M059J (cell line): Measurements from ENCODE around the gene NCMAP. TPM values are rescaled to one million over a fixed set of nuclear protein-coding genes. Genes with fewer than 3 reads are reported as not detected.

Source experiments
- DNase-seq: peaks from one replicate; pipeline ENCODE4 v3.0.0-alpha.2; 2012; ENCODE audit warnings: low read depth
- total RNA-seq: library from RNA; depleted of rRNA; stranded (reverse); fragments of >200 nt; shearing (Covaris generic); gene quantifications from 2 replicates; pipeline ENCODE4 v1.2.3, GENCODE V29; 2014; rRNA removed

Gene NCMAP
- total RNA-seq, 1 experiment from 2014 or later: not detected

DNA sequence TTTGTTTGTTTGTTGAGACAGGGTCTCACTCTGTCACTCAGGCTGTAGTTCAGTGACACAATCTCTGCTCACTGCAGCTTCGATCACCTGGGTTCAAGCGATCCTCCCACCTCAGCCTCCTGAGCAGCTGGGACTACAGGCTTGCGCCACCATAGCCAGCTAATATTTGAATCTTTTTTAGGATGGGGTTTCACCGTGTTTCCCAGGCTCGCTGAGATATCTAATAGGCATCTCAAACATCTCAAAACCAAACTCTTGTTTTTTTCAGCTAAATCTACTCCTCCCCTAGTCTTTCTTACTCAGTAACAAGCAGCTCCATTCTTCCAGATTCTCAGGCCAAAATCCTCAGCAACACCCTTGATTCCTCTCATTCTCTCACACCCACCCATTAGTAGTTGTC lies 65.2 kb downstream of the NCMAP start:
- DNase-seq: no peak

- no peak for DNase-seq
These were observed 66.3 kb downstream of the NCMAP start for GRCh38 chr1:24622218-24622617.

DNA sequence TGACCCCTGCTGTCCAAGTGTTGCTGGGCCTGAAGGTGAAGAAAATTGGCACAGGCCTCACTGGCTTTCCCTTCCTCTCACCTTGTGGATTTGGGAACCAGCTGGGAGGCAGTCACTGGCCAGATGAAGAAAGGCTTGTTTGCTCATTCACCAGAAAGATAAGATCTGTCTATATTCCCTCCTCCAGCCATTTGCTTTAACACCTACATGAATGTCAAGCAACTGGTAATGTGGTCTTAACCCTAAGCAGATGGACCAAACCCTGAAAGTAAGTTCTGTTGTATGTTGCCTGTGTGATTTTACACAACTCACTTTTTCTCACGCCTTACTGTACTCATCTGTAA lies 76.9 kb downstream of the NCMAP start:
- DNase-seq: no peak

GRCh38 chr1:24635195-24635843 lies 79.4 kb downstream of the NCMAP start:
- peak; percentile 74 for DNase-seq

DNA sequence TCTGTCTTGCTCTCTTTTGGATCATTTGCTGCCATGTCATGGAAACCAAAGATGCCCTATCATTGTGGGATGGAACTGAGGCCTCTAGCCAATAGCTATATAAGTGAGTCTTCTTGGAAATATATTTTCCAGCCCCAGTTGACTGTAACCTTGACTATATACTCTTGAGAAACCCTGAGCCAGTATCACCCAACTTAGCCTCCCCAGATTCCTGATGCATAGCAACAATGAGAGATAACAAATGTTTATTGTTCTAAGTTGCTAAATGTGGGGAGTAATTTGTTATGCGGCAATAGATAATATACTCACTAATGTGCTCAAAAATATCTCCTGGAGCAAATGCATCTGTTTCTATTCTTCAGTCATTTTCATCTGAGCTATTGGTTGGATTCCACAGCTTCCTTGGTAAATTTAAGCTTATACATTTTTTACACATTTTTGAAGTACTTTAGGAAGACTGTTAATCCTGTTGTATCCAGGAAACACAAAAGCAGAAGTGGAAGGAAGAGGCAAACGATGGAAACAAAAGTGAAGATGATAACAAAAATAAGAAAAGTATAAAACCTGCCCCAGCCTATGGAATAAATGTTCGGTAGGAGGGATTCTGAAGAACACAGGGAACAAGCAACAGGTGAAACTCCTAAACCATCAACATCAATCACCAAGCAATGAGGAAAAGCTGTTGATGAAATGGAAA lies 80.9 kb downstream of the NCMAP start:
- no peak for DNase-seq

- DNase-seq: no peak
These were observed 83.2 kb downstream of the NCMAP start for GRCh38 chr1:24639094-24639493.

- DNase-seq: peak; percentile 44
These were observed 84.0 kb downstream of the NCMAP start for GRCh38 chr1:24639881-24640280.

DNA sequence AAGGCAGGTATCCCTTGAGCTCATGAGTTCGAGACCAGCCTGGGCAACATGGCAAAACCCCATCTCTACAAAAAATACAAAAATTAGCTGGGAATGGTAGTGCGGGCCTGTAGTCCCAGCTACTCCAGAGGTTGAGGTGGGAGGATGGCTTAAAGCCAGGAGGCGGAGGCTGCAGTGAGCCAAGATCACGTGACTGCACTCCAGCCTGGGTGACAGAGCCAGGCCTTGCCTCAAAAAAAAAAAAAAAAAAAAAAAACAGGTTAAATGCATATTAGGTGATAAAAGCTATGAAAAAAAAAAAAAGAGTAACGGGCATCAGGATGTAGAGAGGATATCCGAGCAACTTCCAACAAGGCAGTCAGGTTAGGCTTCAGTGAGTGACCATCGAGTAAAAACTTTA lies 84.4 kb downstream of the NCMAP start:
- DNase-seq: no peak

GRCh38 chr1:24641646-24642151 lies 85.8 kb downstream of the NCMAP start:
- no peak for DNase-seq

DNA sequence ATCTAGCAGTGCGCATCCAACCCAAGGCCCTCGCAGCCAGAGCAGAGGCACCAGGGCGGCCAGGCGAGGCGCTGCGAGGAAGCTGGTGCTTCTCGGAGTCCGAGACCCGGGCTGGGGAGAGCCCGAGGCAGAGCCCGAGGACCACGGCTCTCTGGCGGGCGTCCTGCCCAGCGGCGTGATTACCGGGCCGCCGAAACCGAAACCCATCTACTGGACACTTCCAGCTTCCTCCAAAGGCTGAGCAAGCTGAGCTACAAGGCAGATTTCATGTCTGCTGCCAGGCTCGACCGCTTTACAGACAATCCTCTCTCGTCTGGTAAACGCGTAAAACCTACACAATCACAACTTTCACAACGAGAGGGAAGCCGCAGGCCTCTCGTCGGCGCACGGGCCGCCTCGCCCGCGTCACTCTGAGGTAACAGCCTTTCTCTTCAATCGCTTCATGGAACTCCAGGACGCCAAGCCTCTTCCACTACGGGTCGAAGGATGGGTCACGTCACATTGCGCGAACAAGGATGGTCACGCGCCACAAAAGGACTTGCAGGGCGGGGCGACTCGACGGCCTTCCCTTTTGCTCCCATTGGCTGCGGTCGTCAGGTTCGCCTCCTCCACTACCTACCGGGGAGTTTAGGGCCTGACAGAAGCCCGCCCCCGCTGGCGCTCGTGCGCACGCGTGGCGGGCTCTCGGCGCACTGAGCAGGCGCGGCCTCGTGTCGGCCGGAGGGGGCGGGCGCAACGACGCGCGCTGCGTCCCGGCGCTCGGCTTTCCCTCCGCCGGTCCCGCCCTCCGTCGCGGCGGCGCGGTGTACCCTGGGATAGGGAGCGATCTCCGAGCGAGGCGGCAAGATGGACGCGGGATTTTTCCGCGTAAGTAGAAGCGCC lies 86.8 kb downstream of the NCMAP start, which contains the start of gene SRRM1:
Gene SRRM1 (plus strand): TSS at position 822 of the 882 bp plus-strand sequence. CDS start 25 bp downstream, at position 847.
- peak; percentile 100 for DNase-seq

DNA sequence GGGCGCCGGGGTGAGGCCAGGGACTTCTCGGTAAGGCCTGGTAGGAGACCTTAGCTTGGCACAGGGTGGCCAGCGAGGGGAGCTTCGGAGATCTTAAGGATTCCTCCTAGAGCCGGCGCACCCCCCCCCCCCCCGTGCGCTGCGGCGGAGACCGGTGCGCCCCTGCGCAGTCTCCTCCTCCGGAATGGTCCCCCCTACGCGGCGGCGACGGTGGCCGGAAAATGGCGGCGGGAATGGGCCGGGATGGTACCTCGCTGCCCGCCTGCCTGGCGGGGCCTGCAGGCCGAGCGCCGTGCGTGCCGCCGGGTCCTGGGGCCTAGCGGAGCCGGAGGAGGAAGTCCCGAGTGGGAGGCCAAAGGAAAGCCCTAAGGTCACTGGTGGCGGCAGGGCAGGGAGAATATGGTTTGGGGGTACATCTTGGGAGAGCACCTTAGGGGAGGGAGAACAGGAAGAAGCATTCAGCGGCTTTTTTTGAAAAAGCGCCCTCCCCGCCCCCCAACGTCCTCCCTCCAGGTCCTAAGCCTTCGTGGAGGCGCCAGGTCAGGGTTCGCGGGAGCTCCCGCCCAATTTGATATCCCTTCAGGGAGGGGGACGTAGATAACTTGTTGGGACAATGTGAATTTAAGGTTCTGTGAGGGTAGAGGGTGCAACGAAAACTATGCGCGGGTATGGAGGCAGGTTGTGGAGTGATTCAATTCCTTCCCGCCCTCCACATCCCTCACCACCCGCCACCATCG lies 87.6 kb downstream of the NCMAP start:
- DNase-seq: no peak

DNA sequence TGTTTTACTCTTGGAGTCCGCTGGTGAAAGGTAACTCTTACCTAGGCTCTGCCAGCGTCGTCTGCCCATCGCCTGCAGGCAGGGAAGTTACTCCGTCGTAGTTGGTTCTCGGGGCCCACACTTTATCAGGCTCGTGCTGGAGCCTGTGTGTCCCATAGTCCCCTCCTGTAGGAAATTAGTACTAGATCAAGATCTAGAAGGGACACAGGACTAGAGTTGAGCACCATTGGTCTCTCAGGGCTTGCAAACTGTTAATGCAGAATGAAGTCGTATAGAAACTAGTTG lies 88.2 kb downstream of the NCMAP start:
- peak; percentile 45 for DNase-seq

GRCh38 chr1:24648919-24649318 lies 93.0 kb downstream of the NCMAP start:
- no peak for DNase-seq

- no peak for DNase-seq
These were observed 96.5 kb downstream of the NCMAP start for GRCh38 chr1:24652382-24652781.

DNA sequence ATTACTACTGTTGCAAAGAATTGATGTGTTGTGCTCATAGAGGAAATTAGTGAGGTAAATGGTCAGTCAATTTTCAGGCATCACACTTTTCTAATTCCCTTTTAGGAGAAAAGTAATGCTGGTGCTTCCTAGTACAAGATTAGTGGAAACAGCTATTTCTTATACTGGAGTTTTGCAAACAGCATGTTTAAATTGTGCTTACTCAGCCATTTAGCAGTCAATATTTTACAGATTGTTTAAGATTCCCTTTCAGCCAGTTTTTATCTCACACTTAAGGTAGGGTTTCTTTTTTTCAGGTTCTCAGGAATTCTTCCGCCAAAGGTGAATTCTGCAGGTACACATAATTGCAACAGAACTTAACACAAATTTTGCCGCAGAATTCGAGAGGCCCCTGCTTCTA lies 98.1 kb downstream of the NCMAP start:
- DNase-seq: no peak

GRCh38 chr1:24656046-24656445 lies 100.2 kb downstream of the NCMAP start:
- no peak for DNase-seq

- DNase-seq: no peak
These were observed 101.9 kb downstream of the NCMAP start for GRCh38 chr1:24657781-24658180.

Other genes starting within 250 kb of the NCMAP start
- gene GRHL3, start 236.7 kb upstream of the NCMAP start, total RNA-seq: not detected in 2 replicates
- 3.7 and 8.3 TPM in 2 replicates for gene STPG1, start 142.3 kb upstream of the NCMAP start, total RNA-seq
- 39.6 and 45.0 TPM in 2 replicates for gene NIPAL3, start 140.3 kb upstream of the NCMAP start, total RNA-seq
- gene RCAN3, start 53.3 kb upstream of the NCMAP start, total RNA-seq: 11.1 and 11.9 TPM in 2 replicates
- 29.3 and 47.6 TPM in 2 replicates for gene SRRM1, start 87.2 kb downstream of the NCMAP start, total RNA-seq
- 612 and 621 TPM in 2 replicates for gene CLIC4, start 189.4 kb downstream of the NCMAP start, total RNA-seq